Esophagus (tissue), 2 donors: ENCODE measurements around the gene GPR119. TPM values are rescaled to one million over a fixed set of nuclear protein-coding genes. Genes with fewer than 3 reads are reported as not detected.
"Not testable (repeated sequence)": the region's sequence is repeated elsewhere in the genome, so short reads cannot be mapped to it uniquely, and the experiment has no call there.

Experiments used
- H3K27ac ChIP-seq, 2 donors: one replicate each; pipeline ENCODE4 v1.5.1; 2013; ENCODE audit warnings: low read depth in 2 of 2, mild to moderate bottlenecking in 2 of 2, inconsistent platforms in 1 of 2, low read length in 1 of 2, moderate library complexity in 1 of 2
- H3K27me3 ChIP-seq, 2 donors: one replicate each; pipeline ENCODE4 v1.6.1; 2013; ENCODE audit warnings: low read length in 2 of 2, control low read depth in 1 of 2, mild to moderate bottlenecking in 1 of 2; ENCODE audit not compliant: insufficient read depth in 2 of 2, control insufficient read depth in 1 of 2
- H3K36me3 ChIP-seq, 2 donors: one replicate each; pipeline ENCODE4 v1.6.1; 2013; ENCODE audit warnings: low read length in 1 of 2; ENCODE audit not compliant: control insufficient read depth in 2 of 2, insufficient read depth in 2 of 2
- H3K4me1 ChIP-seq, 2 donors: one replicate each; pipeline ENCODE4 v1.6.1; 2013; ENCODE audit warnings: low read length in 1 of 2; ENCODE audit not compliant: control insufficient read depth in 2 of 2, insufficient read depth in 2 of 2
- H3K4me3 ChIP-seq, 2 donors: one replicate each; pipeline ENCODE4 v1.5.1; 2013; ENCODE audit warnings: low read length in 2 of 2, mild to moderate bottlenecking in 2 of 2, low read depth in 1 of 2, moderate library complexity in 1 of 2
- H3K9me3 ChIP-seq, 2 donors: one replicate each; pipeline ENCODE4 v1.6.1; 2013; ENCODE audit warnings: mild to moderate bottlenecking in 2 of 2, low read depth in 1 of 2, low read length in 1 of 2, moderate library complexity in 1 of 2; ENCODE audit not compliant: control insufficient read depth in 2 of 2, insufficient read depth in 1 of 2
- WGBS, 2 donors: extraction: QIAGEN DNeasy Blood & Tissue Kit; methylation state at CpG; one replicate each; pipeline ENCODE4 v1.1.7; 2013; 5-methylcytosine and 5-hydroxymethylcytosine counted together
- polyA plus RNA-seq, 2 donors: library from polyadenylated mRNA; stranded (reverse); fragments of 200-250 nt; gene quantifications; one replicate each; pipeline ENCODE4 v1.2.3, GENCODE V29; 2013
- donor health status: healthy with polysubstance abuse.
- donor health status: Bipolar disorder and iron deficiency.

Gene GPR119
- polyA plus RNA-seq, result not detected

DNA sequence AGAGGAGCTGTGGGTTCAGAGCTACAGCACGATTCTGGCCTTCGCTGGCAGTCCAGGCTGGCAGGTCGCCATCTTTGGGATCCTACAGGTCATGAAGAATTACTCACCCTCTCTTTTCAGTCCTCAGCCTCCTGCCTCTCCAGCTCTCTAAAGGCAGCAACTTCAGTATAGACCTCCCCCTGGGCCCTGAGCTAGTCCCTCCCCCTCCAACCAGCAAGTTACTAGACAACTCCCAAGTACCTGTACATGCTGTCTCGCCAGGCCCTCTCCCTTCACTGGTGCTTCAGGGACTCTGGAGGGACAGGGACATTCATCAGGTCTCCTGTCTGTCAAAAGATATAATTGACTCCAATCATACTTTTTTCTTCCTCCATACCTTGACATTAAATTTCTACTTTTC, at the start of gene GPR119:
TSS of gene GPR119 (minus strand) at position 155 of the 400 bp plus-strand sequence. CDS start 227 bp downstream, outside the sequence.
- no peaks in the 10 kb centered on the region for H3K36me3 ChIP-seq
- H3K27me3 ChIP-seq, result peaks cover 0 to 3% of the 10 kb centered on the region in 2 donors
- no peak within 1 kb of the TSS for H3K4me3 ChIP-seq
- H3K4me1 ChIP-seq, result no peaks in the 10 kb centered on the region
- H3K9me3 ChIP-seq, result no peaks in the 10 kb centered on the region
- no peak within 1 kb of the TSS for H3K27ac ChIP-seq
- WGBS, 2 donors, result 71 to 83% methylated on average over 4 of the region's 4 CpGs

DNA sequence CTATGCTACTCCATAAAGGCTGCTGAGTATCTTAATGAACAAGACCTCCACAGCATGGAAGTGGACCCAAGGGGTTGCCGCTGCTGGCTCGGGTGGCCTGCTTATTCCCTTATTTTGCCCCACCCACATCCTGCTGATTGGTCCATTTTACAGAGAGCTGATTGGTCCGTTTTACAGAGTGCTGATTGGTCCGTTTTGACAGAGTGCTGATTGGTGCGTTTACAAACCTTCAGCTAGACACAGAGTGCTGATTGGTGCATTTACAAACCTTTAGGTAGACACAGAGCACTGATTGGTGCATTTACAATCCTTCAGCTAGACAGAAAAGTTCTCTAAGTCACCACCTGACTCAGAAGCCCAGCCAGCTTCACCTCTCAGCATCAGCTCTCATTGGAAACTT, 43.8 kb upstream of the GPR119 start:
- not testable (repeated sequence) for H3K9me3 ChIP-seq, H3K27ac ChIP-seq, H3K4me3 ChIP-seq, H3K4me1 ChIP-seq, H3K27me3 ChIP-seq, H3K36me3 ChIP-seq
- 75 to 85% methylated on average over 5 of the region's 5 CpGs for WGBS, 2 donors

DNA sequence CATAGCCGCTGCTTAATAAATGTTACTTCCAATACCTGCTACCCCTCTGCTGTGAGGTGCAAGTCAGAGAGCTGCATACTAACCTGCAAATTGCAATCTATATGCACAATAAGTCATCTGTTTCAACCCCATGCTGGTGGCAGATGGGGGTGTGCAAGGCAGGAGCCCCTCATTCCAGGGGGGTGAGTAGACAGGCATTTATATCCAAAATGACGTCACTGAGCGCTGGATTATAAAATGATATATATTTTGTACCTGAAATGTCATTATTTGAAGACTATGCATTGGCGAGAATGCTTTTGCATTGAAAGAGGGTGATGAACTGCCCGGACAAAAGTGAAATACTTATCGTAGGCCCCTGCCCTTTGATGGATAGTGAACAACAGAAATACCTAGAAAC, 41.1 kb upstream of the GPR119 start:
- Histone ChIP-seq H3K27ac (no peak overlapping the region), H3K4me1 (no peaks in the 10 kb centered on the region), H3K27me3 (no peaks in the 10 kb centered on the region), H3K9me3 (peaks cover 0 to 5% of the 10 kb centered on the region in 2 donors), H3K4me3 (no peak overlapping the region), H3K36me3 (no peaks in the 10 kb centered on the region)
- WGBS, 2 donors, result 84 to 90% methylated on average over 6 of the region's 6 CpGs

DNA sequence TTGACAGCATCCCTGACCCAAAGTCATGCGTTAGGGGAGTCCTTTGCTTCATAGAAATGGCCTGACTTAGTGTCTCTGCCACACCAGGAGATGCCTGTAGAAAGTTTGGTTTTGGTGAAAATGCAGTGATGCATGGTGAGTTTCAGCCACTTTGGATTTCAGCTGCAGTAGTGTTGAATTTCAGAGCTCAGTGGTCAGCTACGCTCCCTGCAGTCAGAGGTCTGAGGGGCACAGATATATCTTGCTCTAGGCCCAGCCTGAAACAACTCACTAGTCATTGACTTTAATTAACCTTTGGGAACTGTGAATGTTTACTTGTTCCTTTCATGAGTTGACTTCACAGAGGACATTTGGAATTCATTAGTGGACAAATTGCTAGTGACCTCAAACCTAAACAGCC, 33.8 kb upstream of the GPR119 start:
- Histone ChIP-seq H3K4me1 (no peaks in the 10 kb centered on the region), H3K27me3 (no peaks in the 10 kb centered on the region), H3K27ac (no peak overlapping the region), H3K36me3 (peaks cover 0 to 3% of the 10 kb centered on the region in 2 donors), H3K9me3 (no peaks in the 10 kb centered on the region), H3K4me3 (no peak overlapping the region)
- WGBS, 2 donors, result 73 to 90% methylated on average over 2 of the region's 2 CpGs

DNA sequence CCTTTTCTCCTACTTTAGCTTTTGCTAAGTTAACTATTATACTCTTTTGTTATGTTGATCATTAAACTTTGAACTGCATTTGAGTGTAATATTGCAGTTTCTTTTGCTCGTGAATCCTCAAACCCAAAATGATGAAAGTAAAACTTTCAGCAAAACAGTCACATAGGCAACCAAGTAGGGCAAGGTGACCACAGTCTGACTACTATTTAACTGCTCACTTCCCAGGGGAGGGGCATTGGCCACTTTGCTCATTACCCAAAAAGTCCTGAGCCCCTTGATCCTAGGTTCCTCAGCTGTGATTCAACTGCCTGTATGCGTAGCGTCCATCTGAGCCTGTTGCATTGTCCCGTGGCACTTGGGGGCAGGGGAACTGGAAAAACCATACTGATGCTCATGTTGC, 33.3 kb upstream of the GPR119 start:
- peaks cover 0 to 3% of the 10 kb centered on the region in 2 donors for H3K36me3 ChIP-seq

DNA sequence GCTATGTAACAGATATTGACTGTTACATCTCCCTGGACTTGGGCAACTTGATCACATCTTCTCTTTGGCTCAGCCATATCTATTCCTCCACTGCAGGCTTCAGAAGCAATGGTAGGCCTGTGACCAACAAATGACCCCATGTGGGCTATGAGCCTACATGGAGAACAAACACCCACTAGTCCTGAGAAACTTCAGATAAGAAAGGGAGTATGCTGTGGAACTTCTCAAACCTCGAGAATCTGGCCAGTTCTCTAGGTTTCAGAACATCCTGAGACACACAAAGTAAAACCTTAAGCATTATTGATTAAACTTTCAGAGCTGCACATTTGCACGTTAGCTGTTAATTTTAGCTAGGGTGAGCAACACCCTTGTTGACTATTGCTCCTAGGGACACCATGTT, 32.6 kb upstream of the GPR119 start:
- WGBS, 2 donors, result 63 to 86% methylated on average over 2 of the region's 2 CpGs
- Histone ChIP-seq H3K27ac (no peak overlapping the region), H3K36me3 (peaks cover 0 to 3% of the 10 kb centered on the region in 2 donors), H3K9me3 (no peaks in the 10 kb centered on the region), H3K4me3 (no peak overlapping the region), H3K4me1 (no peaks in the 10 kb centered on the region), H3K27me3 (no peaks in the 10 kb centered on the region)

More for the DNA sequence above, 33.3 kb upstream of the GPR119 start:
- Histone ChIP-seq H3K27ac (no peak overlapping the region), H3K27me3 (no peaks in the 10 kb centered on the region), H3K4me3 (no peak overlapping the region), H3K9me3 (no peaks in the 10 kb centered on the region), H3K4me1 (no peaks in the 10 kb centered on the region)
- 80 to 92% methylated on average over 4 of the region's 4 CpGs for WGBS, 2 donors

DNA sequence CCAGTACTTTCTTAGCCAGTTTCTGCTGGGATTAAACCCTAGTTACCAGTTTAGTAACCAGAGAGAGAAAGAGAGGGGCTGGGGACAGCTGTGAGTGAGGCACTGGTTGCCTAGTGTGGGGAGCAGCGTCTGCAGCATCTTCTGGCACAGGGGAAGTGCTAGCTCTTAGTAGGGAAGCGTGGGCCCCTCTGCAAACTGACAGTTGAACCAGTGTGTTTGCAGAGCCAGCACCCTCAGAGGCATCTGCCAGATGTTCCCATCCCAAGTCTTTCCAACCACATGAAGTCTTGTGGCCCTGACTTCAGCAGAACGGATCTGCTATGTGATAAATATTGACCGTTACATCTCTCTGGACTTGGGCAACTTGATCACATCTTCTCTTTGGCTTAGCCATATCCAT, 31.3 kb upstream of the GPR119 start:
- H3K4me1 ChIP-seq, result no peaks in the 10 kb centered on the region
- no peaks in the 10 kb centered on the region for H3K9me3 ChIP-seq
- no peak overlapping the region for H3K4me3 ChIP-seq
- 69 to 93% methylated on average over 4 of the region's 4 CpGs for WGBS, 2 donors
- no peak overlapping the region for H3K27ac ChIP-seq
- peaks cover 0 to 3% of the 10 kb centered on the region in 2 donors for H3K36me3 ChIP-seq
- H3K27me3 ChIP-seq, result no peaks in the 10 kb centered on the region

DNA sequence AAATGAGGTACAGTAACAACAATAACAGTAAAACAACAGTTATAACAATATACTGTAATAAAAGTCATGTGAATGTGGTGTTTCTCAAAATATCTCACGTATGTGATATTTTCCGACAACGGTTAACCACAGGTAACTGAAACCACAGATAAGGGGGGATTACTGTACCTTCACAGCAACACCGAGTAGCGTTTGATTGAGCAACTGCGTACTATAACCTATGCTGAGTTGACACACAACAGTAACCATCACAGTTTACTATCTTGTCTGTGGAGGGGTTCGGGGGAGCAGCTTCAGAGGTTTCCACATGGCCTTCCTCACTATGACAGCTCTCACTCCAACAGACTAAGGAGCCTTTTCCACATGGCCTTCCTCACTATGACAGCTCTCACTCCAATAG, 29.7 kb upstream of the GPR119 start:
- H3K36me3 ChIP-seq, result peaks cover 0 to 3% of the 10 kb centered on the region in 2 donors
- no peak overlapping the region for H3K4me3 ChIP-seq
- no peaks in the 10 kb centered on the region for H3K4me1 ChIP-seq
- H3K27ac ChIP-seq, result no peak overlapping the region
- no peaks in the 10 kb centered on the region for H3K27me3 ChIP-seq
- H3K9me3 ChIP-seq, result no peaks in the 10 kb centered on the region
- WGBS, 2 donors, result 83 to 92% methylated on average over 7 of the region's 7 CpGs

DNA sequence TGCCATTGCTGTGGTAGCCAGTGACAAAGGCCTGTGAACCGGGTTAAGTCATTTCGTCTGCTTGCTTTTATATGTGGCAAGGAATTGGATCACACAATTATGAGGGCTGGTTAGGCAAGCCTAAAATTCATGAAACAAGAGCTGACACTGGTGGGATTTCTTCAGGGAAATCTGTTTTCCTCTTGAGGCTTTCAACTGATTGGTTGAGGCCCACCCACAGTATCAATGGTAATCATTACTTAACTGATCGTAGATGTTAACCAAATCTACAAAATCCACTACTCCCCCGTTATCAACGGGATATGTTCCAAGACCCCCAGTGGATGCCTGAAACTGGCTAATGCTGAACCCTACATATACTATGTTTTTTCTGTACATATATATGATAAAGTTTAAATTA, 29.3 kb upstream of the GPR119 start:
- WGBS, 2 donors, result 93 to 95% methylated on average over 5 of the region's 5 CpGs
- H3K4me3 ChIP-seq, result no peak overlapping the region
- no peaks in the 10 kb centered on the region for H3K9me3 ChIP-seq
- no peaks in the 10 kb centered on the region for H3K27me3 ChIP-seq
- no peak overlapping the region for H3K27ac ChIP-seq
- no peaks in the 10 kb centered on the region for H3K4me1 ChIP-seq
- peaks cover 0 to 3% of the 10 kb centered on the region in 2 donors for H3K36me3 ChIP-seq

DNA sequence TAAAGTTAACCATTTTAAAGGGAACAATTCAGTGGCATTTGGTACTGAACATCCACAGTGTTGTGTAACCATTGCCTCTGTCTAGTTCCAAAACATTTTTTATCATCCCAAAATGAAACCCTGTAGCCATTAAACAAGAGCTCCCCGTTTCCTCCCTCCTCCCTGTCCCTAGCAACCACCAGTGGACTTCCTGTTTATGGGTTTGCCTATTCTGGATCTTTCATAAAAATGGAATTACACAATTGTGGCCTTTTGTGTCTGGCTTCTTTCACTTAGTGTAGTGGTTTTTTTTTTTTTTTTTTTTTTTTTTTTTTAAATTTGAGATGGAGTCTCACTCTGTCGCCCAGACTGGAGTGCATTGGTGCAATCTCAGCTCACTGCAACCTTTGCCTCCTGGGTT, 27.9 kb upstream of the GPR119 start:
- 65 to 72% methylated on average over 2 of the region's 2 CpGs for WGBS, 2 donors

More for the DNA sequence above, 27.9 kb upstream of the GPR119 start:
- H3K36me3 ChIP-seq, result peaks cover 0 to 7% of the 10 kb centered on the region in 2 donors
- H3K27me3 ChIP-seq, result no peaks in the 10 kb centered on the region
- no peak overlapping the region for H3K4me3 ChIP-seq
- no peak overlapping the region for H3K27ac ChIP-seq
- no peaks in the 10 kb centered on the region for H3K4me1 ChIP-seq
- H3K9me3 ChIP-seq, result no peaks in the 10 kb centered on the region
